GM21515 (cell line): ENCODE measurements around the gene NLRX1.
"Not testable (repeated sequence)": the region's sequence is repeated elsewhere in the genome, so short reads cannot be mapped to it uniquely, and the experiment has no call there.

Experiments
- ATAC-seq: cut with Tn5 transposase; IDR thresholded peaks from one replicate; pipeline ENCODE4 v1.9.1; 2021; ENCODE audit not compliant: unreplicated experiment

NLRX1 gene

DNA sequence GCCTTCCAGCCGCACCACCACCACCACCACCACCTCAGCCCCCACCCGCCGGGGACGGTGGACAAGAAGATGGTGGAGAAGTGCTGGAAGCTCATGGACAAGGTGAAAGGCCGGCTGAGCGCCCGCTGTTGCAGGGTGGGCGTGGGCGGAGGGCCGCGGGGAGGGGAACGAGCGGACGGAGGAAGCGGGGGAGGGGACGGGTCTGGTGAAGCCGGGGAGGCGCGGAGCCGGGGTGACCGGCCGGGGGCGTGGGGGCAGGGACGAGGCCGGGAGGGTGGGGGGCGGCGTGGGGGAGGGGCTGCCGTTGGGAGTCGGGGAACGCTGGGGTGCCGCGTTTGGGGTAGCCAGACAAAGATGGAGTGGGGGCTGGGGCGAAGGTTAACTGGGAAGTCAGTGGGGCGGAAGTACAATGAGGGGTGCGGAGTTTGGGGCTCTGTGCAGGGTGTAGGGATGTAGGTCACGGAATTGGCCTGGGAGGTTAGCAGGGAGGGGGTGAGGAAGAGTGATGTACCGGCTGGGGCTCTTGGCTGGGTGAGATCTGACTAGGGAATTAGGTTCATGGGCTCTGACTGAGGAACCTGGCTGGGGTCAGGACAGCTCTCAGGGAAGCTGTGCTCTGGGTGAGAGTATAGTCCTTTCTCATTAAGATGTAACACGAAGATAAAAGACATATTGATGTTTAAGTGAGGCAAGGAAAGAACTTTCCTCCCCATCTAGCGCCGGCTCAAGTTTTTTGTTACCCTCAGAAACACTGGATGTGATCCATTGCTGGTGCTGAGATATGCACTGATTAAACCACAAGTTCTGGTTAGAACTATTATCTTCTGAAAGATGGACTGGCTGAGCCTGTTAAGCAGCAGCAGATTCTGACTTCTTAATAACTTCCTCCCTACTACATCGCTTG is 38.2 kb downstream of the NLRX1 start:
- peak; percentile 28 for ATAC-seq

DNA sequence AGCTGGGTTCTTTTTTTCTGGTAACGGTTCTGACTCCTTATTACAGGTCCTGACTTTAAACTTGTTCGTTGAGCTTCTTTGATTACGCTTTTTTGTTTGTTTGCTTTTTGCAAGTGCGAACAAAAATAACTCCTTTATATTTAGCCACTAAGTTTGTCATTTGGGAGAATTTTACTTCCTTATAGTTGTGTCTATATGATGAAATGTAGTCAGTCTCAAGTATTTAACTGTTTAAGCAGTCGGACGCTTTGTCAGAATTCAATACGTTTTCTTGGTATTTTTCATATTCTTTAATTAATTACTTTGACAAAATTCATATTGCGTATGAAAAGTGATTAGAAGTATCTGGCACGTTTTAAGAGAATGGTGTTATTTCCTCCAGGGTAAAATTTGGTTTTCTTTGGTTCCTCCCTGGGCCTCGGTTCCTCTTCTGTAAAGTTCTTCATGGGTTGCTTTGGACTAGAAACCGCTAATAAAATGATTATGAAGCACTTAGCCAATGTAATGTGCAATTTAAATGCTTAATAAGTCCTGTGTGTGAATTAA is 39.0 kb downstream of the NLRX1 start:
- no peak for ATAC-seq

DNA sequence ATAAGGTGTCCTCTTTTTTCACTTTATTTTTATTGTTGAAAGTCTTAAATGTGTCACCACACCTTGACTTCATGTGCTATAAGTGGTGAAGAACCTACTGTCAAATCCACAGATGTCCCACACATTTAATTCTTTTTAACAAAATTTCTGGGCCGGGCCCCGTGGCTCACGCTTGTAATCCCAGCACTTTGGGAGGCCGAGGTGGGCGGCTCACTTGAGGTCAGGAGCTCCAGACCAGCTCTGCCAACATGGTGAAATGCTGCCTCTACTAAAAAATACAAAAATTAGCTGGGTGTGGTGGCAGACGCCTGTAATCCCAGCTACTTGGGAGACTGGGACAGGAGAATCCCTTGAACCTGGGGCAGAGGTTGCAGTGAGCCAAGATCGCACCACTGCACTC is 40.7 kb downstream of the NLRX1 start:
- ATAC-seq: no peak

DNA sequence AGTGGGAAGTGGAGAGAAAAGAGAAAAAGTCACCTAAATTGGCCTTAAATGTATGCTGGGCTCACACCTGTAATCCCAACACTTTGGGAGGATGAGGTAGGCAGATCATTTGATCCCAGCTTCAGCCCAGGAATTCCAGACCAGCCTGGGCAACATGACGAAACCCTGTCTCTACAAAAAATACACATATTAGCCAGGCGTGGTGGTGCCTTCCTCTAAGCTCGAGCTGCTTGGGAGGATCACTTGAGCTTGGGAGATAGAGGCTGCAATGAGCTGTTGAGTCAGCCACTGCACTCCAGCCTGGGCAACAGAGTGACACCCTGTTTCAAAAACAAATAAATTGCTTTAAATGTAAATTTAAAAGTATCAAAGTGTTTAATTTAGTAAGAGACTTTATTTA is 41.5 kb downstream of the NLRX1 start:
- ATAC-seq: no peak

DNA sequence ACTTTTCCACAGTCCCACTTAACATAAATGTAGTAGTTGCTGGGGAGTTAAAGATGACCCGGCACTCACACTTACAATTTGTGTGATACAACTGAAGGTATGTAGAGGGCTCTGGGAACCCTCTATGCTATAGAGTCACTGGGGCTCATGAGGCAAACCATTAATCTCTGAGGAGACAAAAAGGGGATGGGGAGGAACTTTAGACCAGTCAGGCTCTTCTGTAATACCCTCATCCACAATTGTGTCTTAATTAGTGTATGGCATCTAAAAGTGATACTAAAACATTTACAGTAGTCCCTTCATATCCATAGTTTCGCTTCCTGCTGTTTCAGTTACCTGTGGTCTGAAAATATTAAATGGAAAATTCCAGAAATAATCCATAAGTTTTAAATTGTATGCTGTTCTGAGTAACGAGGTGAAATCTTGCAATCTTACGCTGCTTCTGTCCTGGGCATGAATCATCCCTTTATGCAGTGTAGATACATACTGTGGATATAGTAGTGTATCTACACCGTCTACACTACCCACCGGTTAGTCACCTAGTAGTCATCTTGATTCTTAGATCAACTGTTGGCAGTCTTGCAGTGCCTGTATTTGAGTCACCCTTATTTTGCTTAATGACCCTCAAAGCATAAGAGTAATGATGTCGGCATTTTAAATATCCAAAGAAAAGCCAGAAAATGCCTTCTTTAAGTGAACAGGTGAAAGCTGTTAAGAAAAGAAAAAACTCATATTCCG is 49.8 kb downstream of the NLRX1 start:
- no peak for ATAC-seq

DNA sequence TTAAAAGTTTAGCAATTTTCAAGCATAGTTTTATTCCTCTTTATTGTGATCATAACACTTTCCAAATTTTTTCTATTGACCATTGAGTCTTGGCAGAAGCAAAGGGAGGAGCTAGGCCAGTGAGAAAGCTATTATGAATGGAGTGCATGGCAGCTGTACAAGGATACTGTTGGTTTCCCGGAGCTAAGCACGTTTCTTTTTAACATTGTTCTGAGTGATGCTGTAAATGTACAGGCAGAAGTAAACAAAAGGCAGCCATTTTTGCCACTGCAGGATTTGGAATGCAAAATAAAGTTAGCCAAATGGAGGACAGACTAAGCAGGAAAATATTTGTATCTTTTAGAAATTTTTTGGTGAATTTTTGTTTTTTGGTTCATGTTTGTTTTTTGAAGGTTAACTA is 53.8 kb downstream of the NLRX1 start:
- ATAC-seq: no peak

DNA sequence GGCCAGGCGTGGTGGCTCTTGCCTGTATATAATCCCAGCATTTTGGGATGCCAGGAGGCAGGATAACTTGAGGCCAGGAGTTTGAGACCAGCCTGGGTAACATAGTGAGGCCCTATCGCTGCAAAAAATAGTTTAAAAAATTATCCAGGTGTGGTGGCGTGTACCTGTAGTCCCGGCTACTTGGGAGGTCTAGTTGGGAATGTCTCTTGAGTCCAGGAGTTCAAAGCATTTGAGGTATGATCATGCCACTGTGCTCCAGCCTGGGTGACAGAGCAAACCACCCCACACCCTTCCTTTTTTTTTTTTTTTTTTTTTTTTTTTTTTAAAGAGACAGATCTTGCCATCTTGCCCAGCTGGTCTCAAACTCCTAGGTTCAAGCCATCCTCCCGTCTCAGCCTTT is 54.4 kb downstream of the NLRX1 start:
- no peak for ATAC-seq

DNA sequence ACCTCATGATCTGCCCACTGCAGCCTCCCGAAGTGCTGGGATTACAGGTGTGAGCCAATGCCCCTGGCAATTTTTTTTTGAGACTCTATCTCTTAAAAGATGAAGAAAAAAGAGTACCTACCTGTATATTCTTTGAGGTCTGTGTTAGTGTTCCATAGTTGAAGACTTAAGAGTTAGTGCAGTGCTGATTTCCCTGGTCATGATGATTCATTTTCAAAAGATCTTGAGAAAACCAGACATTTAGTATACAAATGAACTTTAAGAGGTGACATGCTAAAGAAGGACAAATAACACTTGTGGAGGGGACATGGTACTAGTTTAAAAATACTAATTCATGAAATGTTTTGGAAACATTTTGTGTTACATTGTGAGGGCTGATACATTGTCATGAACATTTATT is 55.3 kb downstream of the NLRX1 start:
- no peak for ATAC-seq

DNA sequence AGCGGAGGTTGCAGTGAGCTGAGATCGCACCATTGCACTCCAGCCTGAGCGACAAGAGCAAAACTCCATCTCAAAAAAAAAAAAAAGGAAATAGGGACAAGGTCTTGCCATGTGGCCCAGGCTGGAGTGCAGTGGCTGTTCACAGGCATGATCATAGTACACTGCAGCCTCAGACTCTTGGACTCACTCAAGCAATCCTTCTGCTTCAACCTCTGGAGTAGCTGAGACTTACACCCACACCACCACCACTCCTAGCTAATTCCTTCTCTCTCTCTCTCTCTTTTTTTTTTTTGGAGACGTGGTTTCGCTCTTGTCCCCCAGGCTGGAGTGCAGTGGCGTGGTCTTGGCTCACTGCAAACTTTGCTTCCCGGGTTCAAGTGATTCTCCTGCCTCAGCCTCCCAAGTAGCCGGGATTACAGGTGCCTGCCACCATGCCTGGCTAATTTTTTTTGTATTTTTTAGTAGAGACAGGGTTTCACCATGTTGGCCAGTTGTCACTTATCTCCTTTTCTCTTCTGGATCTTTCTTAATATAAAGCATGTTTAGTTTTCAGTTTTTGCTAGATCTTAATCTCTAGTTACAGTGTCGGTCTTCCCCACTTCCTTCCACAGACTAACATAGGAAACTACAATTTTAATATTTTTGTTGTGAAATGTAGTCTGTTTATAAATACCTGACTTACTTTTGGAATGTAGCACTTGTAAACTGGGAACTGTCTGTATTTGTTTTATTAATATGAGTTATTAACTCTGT is 60.2 kb downstream of the NLRX1 start:
- ATAC-seq: not testable (repeated sequence)

DNA sequence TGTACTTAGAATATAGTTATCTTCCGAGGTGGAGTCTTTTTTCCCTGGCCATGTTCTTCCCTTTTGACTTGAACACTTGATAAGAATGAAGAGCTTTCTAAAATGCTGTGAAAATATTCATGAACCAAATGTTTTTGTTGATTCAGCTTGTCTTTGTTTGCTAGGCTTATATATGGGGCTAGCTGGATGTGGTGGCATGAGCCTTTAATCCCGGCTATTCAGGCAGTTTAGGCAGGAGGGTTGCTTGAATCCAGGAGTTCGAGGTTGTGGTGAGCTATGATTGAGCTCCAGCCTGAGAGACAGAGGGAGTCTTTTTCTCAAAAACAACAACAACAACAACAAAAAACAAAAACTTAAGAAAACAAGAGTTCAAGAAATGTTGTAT is 60.8 kb downstream of the NLRX1 start:
- ATAC-seq: no peak

DNA sequence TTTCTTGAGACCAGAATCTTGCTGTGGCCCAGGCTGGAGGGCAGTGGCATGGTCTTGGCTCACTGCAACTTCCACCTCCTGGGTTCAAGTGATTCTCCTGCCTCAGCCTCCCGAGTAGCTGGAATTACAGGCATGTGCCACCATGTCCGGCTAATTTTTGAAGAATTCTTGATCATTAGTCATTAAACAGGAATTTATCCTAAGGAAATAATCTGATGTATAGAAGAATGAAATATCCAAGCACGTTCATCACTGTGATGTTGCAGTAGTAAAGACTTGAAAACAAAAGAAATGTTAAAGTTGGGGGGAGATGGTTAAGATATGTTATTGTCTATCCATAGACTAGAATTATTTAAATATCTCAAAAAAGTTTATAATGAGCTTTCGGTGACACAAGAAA is 61.2 kb downstream of the NLRX1 start:
- no peak for ATAC-seq
